SKM-1 treated with dmso at 0.1 percent for 144 hours (cell line): ENCODE results near the gene ABTB1.

Source experiments
- DNase-seq: peaks from one replicate; lab custom pipeline; 2025; ENCODE audit not compliant: unreplicated experiment; lab: John Stamatoyannopoulos, UW

The ABTB1 gene

DNA sequence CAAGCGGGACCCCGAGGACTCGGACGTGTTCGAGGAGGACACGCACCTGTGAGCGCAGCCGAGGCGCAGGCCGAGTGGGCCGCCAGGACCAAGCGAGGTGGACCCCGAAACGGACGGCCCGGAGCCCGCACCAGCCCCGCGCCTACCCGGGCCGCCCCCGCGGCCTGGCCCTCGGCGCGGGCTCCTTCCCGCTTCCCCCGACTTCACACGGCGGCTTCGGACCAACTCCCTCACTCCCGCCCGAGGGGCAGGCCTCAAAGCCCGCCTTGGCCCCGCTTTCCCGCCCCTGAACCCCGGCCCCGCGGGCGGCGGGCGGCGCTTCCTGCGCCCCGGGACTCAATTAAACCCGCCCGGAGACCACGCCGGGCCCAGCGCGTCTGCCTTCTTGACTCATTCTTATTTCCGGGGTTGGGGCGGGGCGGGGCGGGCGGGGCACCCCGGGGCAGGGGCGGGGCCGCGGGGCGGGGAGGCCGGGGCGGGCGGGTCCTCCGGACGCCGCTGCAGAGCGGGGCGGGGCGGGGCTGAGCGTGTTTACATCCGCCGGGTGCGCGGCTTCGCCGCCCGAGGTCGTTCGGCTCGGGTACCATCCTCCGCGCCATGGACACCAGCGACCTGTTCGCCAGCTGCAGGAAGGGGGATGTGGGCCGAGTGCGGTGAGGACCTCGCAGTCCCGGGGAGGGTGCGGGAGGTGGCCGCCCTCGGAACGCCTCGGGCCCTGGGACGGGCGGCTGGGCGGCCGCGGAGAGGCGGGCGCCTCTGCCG, at the start of gene ABTB1:
Gene ABTB1, plus strand, starts transcription at position 524 of the 762 bp plus-strand sequence. Its CDS starts 74 bp downstream, at position 598.
- DNase-seq, result peak; percentile 47

DNA sequence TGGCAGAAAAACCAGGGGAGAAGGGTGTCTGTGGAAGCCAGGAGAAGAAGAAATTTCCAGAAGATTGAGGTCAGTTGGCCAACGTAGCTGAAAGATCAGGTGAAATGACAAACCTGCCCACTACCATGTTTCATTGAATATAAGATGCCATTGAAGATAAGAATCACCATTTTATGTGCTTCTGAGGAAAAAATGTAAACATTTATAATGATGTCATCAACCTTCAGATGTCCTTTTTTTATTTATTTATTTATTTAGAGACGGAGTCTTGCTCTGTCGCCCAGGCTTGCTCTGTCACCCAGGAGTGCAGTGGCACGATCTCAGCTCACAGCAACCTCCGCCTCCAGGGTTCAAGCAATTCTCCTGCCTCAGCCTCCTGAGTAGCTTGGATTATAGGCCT, 48.7 kb upstream of the ABTB1 start:
- no peak for DNase-seq

- DNase-seq, result no peak
These were observed 46.9 kb upstream of the ABTB1 start for GRCh38 chr3:127625821-127626220.

- no peak for DNase-seq
These were observed 44.3 kb upstream of the ABTB1 start for GRCh38 chr3:127628426-127628787.

- peak; percentile 23 for DNase-seq
These were observed 43.8 kb upstream of the ABTB1 start, which contains the start of gene PODXL2 for GRCh38 chr3:127628788-127629466. PODXL2 (plus strand) TSS chr3:127629185; CDS start chr3:127629220, 35 bp downstream.

- DNase-seq, result peak; percentile 22
These were observed 43.0 kb upstream of the ABTB1 start for GRCh38 chr3:127629467-127630403.

DNA sequence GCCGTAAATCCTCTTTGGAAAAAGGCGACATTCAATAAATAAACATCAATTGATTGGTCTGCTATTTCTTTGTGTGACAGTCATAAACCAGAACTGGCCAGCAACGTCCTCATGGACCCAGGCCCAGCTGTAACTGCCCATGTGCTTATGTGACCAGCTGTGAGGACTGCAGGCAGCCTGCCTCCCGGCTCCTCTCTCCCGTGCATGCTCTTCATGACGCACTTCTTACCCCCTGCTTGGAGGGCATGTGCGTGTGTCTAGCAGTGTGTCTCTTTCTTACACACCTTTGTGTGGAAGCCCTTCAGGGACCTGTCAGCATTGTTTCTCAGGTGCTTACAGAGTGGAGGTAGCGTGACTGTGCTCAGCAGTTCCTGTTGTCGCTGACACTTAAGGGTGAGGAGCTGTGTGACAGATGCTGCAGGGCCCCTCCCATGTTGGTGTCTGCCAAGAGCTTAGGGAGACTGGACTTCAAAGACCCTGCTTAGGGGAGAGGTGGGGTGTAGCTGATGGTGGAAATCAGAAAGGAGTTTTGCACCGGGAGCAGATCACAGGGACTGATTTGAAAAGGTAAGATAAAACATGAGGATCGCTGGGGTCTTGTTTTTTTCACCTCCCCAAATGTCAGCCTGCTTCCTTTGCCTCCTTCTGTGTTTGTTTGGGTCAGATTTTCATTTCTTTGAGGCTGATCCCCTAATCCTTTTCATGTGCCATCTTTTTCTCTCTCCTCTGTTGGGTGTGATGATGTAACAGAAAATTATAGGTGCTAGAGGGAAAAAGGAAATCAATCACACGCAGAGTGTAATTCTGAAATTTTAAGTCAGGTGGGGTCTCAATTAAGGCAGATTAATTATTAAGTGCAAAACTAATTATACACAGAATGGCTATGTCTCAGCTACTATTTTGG, 41.7 kb upstream of the ABTB1 start:
- no peak for DNase-seq

DNA sequence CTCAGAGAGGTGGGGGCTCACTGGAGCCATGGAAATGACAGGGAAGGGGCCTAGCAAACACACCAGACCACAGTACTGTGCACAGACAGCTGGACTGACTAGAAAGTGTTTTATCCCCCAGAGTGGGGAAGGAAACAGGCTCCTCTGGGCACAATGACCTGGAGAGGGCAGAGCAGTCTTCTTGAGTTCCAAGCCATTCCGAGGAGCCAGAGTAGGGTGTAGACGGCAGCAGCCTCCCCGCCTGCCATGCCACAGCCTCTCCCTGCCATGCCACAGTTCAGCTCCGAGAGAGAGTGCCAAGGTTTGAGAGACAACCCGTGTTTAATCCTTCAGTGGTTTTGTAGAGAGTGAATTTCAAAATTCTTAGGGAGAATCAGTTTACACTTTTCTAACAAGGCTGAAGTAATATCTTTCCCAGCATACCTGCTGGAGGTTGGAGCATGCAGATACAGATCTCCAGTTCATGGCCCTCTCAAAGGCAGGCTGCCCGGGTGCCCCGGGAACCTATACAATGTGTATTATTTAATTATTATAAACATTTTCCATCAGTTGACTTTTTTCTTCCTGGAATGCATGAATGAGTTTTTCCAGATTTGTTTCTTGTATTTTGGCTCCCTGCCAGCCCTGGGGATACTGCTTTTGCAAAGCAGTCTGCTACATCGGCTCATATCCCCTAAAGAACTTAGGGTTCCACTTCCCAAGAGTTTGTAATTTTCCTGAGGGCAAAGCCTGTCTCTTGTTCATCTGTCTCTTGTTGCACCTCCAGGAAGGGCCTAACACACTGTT, 40.5 kb upstream of the ABTB1 start:
- no peak for DNase-seq

DNA sequence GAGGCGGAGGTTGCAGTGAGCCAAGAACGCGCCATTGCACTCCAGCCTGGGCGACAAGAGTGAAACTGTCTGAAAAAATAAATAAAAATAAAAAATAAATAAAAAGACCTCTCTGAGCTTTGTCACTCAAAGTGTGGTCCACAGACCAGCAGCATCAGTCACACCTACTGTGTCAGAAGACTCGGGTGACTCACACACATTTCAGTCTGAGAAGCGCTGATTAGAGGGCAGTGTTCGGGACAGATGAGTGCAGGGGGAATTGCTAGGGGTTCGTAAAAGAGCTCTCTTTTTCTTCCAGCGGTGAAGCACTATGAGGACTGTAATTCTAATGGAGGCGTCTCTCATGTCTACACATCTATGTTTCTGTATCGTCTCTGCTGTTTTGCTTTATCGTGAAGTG, 38.1 kb upstream of the ABTB1 start:
- DNase-seq, result no peak

DNA sequence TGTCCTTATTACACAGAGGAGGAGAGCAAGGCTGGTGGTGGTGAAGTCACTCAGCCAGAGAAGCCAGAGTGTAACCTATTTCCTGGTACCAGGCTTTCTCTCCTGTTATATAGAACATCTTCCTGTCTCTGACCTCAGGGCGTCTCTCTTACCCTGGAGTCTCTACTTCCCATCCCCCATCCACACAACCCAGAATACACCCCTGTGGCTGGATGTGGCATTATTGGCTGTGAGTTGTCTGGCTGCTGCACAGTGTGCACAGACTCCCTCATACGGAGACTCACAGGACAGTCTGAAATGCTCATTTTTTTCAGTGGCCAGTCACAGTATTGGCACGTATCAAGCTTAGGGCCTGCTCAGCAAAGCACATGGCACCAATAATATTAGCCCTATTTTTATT, 35.2 kb upstream of the ABTB1 start:
- DNase-seq, result peak; percentile 52

GRCh38 chr3:127637971-127638370, 34.8 kb upstream of the ABTB1 start:
- peak; percentile 36 for DNase-seq

DNA sequence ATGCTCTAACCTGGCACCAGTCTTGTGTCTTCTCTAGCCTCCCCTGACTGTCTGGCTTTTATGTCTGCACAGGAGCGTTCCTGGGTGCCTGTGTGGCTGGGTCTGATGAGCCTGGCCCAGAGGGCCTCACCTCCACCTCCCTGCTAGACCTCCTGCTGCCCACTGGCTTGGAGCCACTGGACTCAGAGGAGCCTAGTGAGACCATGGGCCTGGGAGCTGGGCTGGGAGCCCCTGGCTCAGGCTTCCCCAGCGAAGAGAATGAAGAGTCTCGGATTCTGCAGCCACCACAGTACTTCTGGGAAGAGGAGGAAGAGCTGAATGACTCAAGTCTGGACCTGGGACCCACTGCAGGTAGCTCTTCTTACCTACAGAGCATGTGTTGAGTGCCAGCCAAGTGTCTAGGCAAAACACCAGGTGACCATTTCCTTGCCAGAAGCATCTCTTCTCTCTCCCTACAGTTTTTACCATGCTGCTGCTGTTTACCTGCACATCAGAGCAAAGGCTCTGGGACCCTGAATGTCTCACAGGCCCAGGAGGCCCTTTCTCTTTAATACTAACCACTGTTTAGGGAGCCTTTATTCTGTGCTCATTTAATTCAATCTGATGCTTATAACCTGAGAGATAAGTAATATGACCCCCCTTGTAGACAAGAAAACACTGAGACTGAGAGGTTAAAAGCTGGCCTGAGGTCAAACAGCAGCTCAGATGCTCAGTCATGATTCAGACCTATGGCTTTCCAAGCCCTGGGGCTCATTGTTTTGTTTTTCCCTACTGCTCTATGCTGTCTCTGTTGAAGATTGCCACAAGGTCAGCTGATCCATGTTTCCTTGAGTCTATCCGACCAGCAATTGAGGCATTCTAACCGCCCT, 33.3 kb upstream of the ABTB1 start:
- DNase-seq, result no peak

DNA sequence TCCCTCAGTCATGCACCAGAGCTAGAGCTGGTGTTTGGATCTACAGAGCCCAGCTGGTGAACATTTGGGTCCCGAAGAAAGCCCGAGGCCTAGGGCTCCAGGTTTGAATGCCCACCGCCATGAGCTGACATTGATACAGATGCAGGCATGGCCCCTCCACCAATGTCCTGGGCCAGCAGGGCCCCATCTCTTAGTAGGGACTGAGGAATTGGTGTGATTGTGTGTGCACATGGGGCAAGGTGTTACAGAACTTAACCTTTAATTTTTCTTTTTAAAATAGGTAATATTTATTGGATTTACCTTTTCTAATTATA, 32.8 kb upstream of the ABTB1 start:
- no peak for DNase-seq

DNA sequence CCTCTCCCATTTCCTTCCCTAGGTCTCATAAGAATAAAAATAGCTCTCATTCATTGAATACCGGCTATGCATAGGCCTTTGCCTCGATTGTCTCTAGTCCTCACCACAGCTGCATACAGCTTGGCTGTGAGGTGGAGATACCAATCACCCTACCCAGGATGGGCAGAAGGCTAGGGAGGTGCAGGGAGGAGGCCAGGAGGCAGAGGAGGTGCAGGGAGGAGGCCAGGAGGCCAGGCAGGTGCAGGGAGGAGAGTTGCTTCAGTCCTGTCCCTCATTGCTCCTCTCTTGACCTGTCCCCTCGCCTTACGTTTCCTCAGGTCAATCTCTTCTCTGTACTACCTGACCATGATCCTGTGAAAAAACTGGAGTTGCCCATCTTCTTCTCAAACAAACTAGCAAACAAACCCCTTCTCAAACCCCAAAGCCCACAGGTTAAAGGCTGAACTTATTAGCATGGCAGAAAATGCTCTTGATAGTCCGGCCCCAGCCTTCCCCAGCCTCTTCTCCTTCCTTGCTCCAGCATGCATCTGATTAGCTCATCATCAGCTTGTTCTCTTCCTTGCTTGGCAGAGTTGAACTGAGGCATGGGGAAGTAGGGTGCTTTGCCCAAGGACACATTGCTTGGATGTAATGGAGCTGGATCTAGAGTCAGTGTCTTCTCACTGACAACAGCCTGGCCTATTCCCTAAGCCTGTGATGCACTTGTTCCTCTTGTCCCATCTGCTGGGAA, 27.9 kb upstream of the ABTB1 start:
- no peak for DNase-seq

DNA sequence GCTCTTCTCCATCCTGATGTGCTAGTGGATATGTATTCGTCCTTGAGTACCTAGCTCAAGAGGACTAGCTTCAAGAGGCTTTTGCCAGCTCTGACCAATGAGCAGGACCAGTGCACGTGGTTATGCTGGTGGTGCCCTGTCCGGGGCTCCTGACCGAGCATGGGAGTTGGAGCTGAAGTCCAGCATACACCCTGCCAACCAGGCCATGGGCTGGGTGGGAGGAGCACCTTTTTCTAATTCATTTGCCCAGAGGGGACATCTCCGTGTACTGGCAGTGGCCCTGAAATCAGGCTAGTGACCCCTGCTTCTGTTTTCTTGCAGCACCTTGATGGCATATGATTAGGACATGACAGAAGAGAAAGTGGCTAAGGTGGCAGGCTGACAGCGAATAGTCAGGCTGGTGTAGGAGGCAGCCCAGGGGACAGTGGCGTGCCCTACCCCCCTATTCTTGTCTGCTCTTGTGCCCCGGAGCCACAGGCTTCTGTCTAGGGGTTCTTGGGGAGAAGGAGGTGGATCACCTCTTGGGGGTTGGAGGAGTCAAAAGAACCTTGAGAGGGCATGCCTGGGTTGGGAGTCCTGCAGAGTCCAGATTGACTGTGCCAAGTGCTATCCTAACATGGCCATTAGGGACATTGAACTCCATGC, 27.3 kb upstream of the ABTB1 start:
- DNase-seq, result no peak

DNA sequence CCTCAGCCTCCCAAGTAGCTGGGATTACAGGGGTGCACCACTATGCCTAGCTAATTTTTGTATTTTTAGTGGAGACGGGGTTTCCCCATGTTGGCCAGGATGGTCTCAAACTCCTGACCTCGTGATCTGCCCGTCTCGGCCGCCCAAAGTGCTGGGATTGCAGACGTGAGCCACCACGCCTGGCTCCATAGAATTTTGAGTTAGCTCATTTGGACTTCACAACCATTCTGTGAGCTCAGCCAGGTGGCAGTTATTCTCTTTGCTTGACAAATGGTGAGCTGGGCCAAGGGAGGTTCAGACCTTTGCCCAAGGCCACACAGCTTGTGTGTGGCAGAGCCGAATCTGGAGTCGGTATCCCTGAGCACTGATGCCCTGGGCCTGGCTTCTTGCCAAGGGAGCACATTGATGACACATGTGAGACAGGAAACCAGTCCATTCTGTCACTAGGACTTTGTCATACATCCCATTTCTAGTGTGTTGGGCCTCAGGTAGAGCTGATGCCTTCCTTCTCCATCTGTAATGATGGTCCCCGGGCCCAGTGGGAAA, 26.2 kb upstream of the ABTB1 start:
- no peak for DNase-seq

- no peak for DNase-seq
These were observed 25.4 kb upstream of the ABTB1 start for GRCh38 chr3:127647166-127647844.
